SK-N-SH treated with all-trans-retinoic acid at 6 μM for 48 hours (cell line): ENCODE data around the gene TOX2.

Source experiments
- ARNTL ChIP-seq: fragments of 450-650 bp; formaldehyde crosslinking; IDR thresholded peaks from 2 replicates; pipeline ENCODE4 v1.5.0; 2020; ENCODE audit warnings: low read depth, mild to moderate bottlenecking, moderate library complexity, borderline replicate concordance
- CREB5 ChIP-seq: fragments of 250-450 bp; sonication (Bioruptor Pico); IDR thresholded peaks from 2 replicates; pipeline ENCODE4 v1.5.1; 2020; ENCODE audit warnings: low read depth, mild to moderate bottlenecking, moderate library complexity
- CSDC2 ChIP-seq: fragments of 250-450 bp; sonication (Bioruptor Pico); IDR thresholded peaks from 2 replicates; pipeline ENCODE4 v1.5.0; 2020; ENCODE audit warnings: mild to moderate bottlenecking, moderate library complexity
- CSRNP3 ChIP-seq: fragments of 250-450 bp; sonication (Bioruptor Pico); IDR thresholded peaks from 2 replicates; pipeline ENCODE4 v1.5.1; 2021; ENCODE audit warnings: mild to moderate bottlenecking, moderate library complexity
- OSR1 ChIP-seq: fragments of 250-450 bp; sonication (Bioruptor Pico); IDR thresholded peaks from 2 replicates; pipeline ENCODE4 v1.8.0; 2022; ENCODE audit warnings: moderate library complexity, mild to moderate bottlenecking, inconsistent platforms
- PATZ1 ChIP-seq: fragments of 250-450 bp; sonication (Bioruptor Pico); IDR thresholded peaks from 2 replicates; pipeline ENCODE4 v1.8.0; 2020; ENCODE audit warnings: mild to moderate bottlenecking, moderate library complexity, borderline replicate concordance
- POU6F1 ChIP-seq: fragments of 250-450 bp; sonication (Bioruptor Pico); IDR thresholded peaks from 2 replicates; pipeline ENCODE4 v1.8.0; 2021; ENCODE audit warnings: low read depth, mild to moderate bottlenecking, moderate library complexity, borderline replicate concordance
- PPARA ChIP-seq: fragments of 250-450 bp; sonication (Bioruptor Pico); IDR thresholded peaks from 2 replicates; pipeline ENCODE4 v1.5.0; 2020; ENCODE audit warnings: mild to moderate bottlenecking, borderline replicate concordance
- TCF4 ChIP-seq: fragments of 250-450 bp; sonication (Bioruptor Pico); IDR thresholded peaks from 2 replicates; pipeline ENCODE4 v1.8.0; 2021; ENCODE audit warnings: mild to moderate bottlenecking, moderate library complexity, borderline replicate concordance
- TOX ChIP-seq: fragments of 250-450 bp; sonication (Bioruptor Pico); IDR thresholded peaks from 2 replicates; pipeline ENCODE4 v1.8.0; 2021; ENCODE audit warnings: mild to moderate bottlenecking, moderate library complexity, borderline replicate concordance
- ZFP3 ChIP-seq: fragments of 250-450 bp; sonication (Bioruptor Pico); IDR thresholded peaks from 2 replicates; pipeline ENCODE4 v1.5.0; 2020; ENCODE audit warnings: mild to moderate bottlenecking, moderate library complexity
- ZNF565 ChIP-seq: fragments of 450-650 bp; formaldehyde crosslinking; conservative IDR thresholded peaks from 2 replicates; pipeline ENCODE4 v1.5.0; 2020; ENCODE audit warnings: low read depth, mild to moderate bottlenecking, moderate library complexity
- ZNF70 ChIP-seq: fragments of 450-650 bp; formaldehyde crosslinking; IDR thresholded peaks from 2 replicates; pipeline ENCODE4 v1.5.0; 2020; ENCODE audit warnings: mild to moderate bottlenecking, moderate library complexity
- ZNF8 ChIP-seq: fragments of 450-650 bp; formaldehyde crosslinking; IDR thresholded peaks from 2 replicates; pipeline ENCODE4 v1.5.0; 2020; ENCODE audit warnings: mild to moderate bottlenecking, moderate library complexity

GRCh38 chr20:44012466-44013226 is 98.0 kb downstream of the TOX2 start:
- TF ChIP-seq ZNF8 = no peak
- TF ChIP-seq ARNTL (CRISPR knock-in tag) = no peak
- TF ChIP-seq CREB5 = no peak
- no peak for TF ChIP-seq POU6F1 (CRISPR knock-in tag)
- TF ChIP-seq ZFP3 = no peak
- TF ChIP-seq ZNF70 (CRISPR knock-in tag) = no peak
- TF ChIP-seq TOX (CRISPR knock-in tag) = no peak
- TF ChIP-seq PPARA (CRISPR knock-in tag) = no peak
- TF ChIP-seq ZNF565 = no peak
- TF ChIP-seq CSRNP3 (CRISPR knock-in tag) = no peak
- TF ChIP-seq PATZ1 = no peak
- no peak for TF ChIP-seq CSDC2 (CRISPR knock-in tag)
- no peak for TF ChIP-seq OSR1 (CRISPR knock-in tag)
- no peak for TF ChIP-seq TCF4 (CRISPR knock-in tag)
